ENCODE results near the gene TEPSIN. TPM values are rescaled to one million over a fixed set of nuclear protein-coding genes. Genes with fewer than 3 reads are reported as not detected.

TEPSIN gene
- total and polyA plus RNA-seq, 2 of the 13 experiments (the other 11 are each of a cell fraction or from before 2014, with no cell fraction given) = 16.1 to 18.8 TPM

DNA sequence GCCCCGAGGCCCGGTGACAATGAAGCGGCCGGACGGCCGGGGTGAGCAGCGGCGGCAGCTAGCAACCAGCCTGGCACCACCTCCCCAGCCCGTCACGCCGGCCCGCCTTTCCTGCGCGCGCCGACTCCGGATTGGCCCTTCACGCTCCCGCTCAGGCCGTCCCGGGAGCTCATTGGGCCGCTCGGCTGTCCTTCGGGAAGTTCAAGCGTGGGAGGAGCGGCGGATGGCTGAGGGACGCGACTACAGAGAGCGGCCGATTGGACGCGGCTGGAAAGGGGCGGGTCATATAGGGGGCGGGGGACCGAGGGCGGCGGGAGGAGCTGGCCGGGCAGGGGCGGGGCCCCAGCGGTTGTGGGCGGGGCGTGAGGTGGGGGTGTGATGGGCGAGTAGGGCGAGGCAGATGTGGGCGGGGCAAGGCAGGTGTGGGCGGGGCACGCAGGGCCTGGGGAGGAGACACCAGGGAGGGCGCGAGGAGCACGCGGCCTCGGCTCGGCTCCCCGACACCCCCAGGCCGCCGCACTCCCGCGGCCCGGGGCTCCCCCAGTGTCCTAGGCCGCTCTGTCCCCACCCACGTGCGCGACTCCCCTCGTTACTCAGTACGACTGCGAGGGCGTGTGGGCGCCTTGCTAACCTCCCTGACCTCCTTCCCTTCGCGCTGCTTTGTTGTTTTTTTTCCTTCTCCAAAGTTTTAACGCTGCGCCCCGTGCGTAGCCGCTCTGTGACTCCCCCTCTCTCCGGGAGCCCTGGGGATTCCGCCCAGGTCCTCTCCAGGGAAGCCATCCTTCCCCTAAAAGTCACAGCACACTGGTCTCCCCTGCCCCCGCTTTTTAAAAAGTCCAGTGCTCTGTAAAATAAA, 15.7 kb downstream of the TEPSIN start, which contains the start of gene CEP131 (continued):
- TF ChIP-seq, protein P1, sequence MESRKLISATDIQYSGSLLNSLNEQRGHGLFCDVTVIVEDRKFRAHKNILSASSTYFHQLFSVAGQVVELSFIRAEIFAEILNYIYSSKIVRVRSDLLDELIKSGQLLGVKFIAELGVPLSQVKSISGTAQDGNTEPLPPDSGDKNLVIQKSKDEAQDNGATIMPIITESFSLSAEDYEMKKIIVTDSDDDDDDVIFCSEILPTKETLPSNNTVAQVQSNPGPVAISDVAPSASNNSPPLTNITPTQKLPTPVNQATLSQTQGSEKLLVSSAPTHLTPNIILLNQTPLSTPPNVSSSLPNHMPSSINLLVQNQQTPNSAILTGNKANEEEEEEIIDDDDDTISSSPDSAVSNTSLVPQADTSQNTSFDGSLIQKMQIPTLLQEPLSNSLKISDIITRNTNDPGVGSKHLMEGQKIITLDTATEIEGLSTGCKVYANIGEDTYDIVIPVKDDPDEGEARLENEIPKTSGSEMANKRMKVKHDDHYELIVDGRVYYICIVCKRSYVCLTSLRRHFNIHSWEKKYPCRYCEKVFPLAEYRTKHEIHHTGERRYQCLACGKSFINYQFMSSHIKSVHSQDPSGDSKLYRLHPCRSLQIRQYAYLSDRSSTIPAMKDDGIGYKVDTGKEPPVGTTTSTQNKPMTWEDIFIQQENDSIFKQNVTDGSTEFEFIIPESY (CRISPR knock-in tag; IDR thresholded peaks at IDR 0.05) = no peak
- no peak for TF ChIP-seq JARID2 (CRISPR knock-in tag; IDR thresholded peaks at IDR 0.05; ENCODE audit: insufficient replicate concordance)
- TF ChIP-seq, protein P2, sequence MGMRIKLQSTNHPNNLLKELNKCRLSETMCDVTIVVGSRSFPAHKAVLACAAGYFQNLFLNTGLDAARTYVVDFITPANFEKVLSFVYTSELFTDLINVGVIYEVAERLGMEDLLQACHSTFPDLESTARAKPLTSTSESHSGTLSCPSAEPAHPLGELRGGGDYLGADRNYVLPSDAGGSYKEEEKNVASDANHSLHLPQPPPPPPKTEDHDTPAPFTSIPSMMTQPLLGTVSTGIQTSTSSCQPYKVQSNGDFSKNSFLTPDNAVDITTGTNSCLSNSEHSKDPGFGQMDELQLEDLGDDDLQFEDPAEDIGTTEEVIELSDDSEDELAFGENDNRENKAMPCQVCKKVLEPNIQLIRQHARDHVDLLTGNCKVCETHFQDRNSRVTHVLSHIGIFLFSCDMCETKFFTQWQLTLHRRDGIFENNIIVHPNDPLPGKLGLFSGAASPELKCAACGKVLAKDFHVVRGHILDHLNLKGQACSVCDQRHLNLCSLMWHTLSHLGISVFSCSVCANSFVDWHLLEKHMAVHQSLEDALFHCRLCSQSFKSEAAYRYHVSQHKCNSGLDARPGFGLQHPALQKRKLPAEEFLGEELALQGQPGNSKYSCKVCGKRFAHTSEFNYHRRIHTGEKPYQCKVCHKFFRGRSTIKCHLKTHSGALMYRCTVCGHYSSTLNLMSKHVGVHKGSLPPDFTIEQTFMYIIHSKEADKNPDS (CRISPR knock-in tag; IDR thresholded peaks at IDR 0.05) = no peak
- peak; percentile 23; the same call in 1 of the 2 replicates for TF ChIP-seq ZNF768 (CRISPR knock-in tag; IDR thresholded peaks at IDR 0.05)
- peak; percentile 21; the same call in 1 of the 2 replicates for TF ChIP-seq CEBPG (CRISPR knock-in tag; IDR thresholded peaks at IDR 0.05)
- TF ChIP-seq ARNT2 (CRISPR knock-in tag; IDR thresholded peaks at IDR 0.05; ENCODE audit: low read depth) = peak; percentile 95
- TF ChIP-seq ZMYM4 (CRISPR knock-in tag; IDR thresholded peaks at IDR 0.05) = peak; percentile 21; the same call in 1 of the 2 replicates
- TF ChIP-seq, protein P3, sequence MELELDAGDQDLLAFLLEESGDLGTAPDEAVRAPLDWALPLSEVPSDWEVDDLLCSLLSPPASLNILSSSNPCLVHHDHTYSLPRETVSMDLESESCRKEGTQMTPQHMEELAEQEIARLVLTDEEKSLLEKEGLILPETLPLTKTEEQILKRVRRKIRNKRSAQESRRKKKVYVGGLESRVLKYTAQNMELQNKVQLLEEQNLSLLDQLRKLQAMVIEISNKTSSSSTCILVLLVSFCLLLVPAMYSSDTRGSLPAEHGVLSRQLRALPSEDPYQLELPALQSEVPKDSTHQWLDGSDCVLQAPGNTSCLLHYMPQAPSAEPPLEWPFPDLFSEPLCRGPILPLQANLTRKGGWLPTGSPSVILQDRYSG (CRISPR knock-in tag; IDR thresholded peaks at IDR 0.05) = 0 out of 2 replicates have a peak, but pooled peaks have one; percentile 25
- no peak for TF ChIP-seq RFXANK (CRISPR knock-in tag; IDR thresholded peaks at IDR 0.05)
- peak; percentile 91 for TF ChIP-seq ERF (CRISPR knock-in tag; IDR thresholded peaks at IDR 0.05)
- peak; percentile 95 for TF ChIP-seq ZNF552 (CRISPR knock-in tag; IDR thresholded peaks at IDR 0.05; ENCODE audit: borderline replicate concordance)
- 0 out of 2 replicates have a peak, but pooled peaks have one; percentile 19 for TF ChIP-seq MTF1 (CRISPR knock-in tag; IDR thresholded peaks at IDR 0.05)
- no peak for TF ChIP-seq DNMT1 (CRISPR knock-in tag; IDR thresholded peaks at IDR 0.05)
- TF ChIP-seq ZNF547 (CRISPR knock-in tag; IDR thresholded peaks at IDR 0.05) = peak; percentile 79
- TF ChIP-seq CREB1 (IDR thresholded peaks at IDR 0.05) = peak; percentile 91
- no peak; the same call in 1 of the 2 replicates for TF ChIP-seq CREB1 (CRISPR knock-in tag; IDR thresholded peaks at IDR 0.05)
- TF ChIP-seq ZNF577 (CRISPR knock-in tag; IDR thresholded peaks at IDR 0.05; ENCODE audit: borderline replicate concordance, low read depth) = no peak
- no peak for TF ChIP-seq EP300 (IDR thresholded peaks at IDR 0.05; ENCODE audit: low read depth in 2 of 2, low read length in 2 of 2)
- peak; percentile 39; the same call in 1 of the 2 replicates for TF ChIP-seq EP300 (CRISPR knock-in tag; IDR thresholded peaks at IDR 0.05; ENCODE audit: borderline replicate concordance)
- TF ChIP-seq ATAD3A (CRISPR knock-in tag; IDR thresholded peaks at IDR 0.05) = no peak
- TF ChIP-seq ZNF724P (CRISPR knock-in tag; IDR thresholded peaks at IDR 0.05; ENCODE audit: borderline replicate concordance) = peak; percentile 81; the same call in 1 of the 2 replicates
- no peak for TF ChIP-seq LCORL (IDR thresholded peaks at IDR 0.05)
- no peak for TF ChIP-seq LCORL (CRISPR knock-in tag; IDR thresholded peaks at IDR 0.05)
- TF ChIP-seq NCOA2 (CRISPR knock-in tag; IDR thresholded peaks at IDR 0.05) = peak; percentile 39; the same call in 1 of the 2 replicates
- peak; percentile 60; the same call in 1 of the 2 replicates for TF ChIP-seq ZNF44 (CRISPR knock-in tag; IDR thresholded peaks at IDR 0.05)
- TF ChIP-seq ZNF326 (CRISPR knock-in tag; IDR thresholded peaks at IDR 0.05; ENCODE audit: borderline replicate concordance) = no peak
- TF ChIP-seq ZNF792 (CRISPR knock-in tag; IDR thresholded peaks at IDR 0.05) = peak; percentile 33; the same call in 1 of the 2 replicates
- 0 out of 2 replicates have a peak, but pooled peaks have one; percentile 37 for TF ChIP-seq REXO4 (CRISPR knock-in tag; IDR thresholded peaks at IDR 0.05; ENCODE audit: borderline replicate concordance)
